SH-SY5Y (cell line): Measurements from ENCODE around the gene NELL2.

ENCODE experiments used
- GATA2 ChIP-seq: IDR thresholded peaks from 2 replicates; pipeline ENCODE4 v1.6.1; 2011; ENCODE audit warnings: mild to moderate bottlenecking, low read depth, low read length
- GATA3 ChIP-seq: IDR thresholded peaks from 2 replicates; pipeline ENCODE4 v1.6.1; 2011; ENCODE audit warnings: low read depth, mild to moderate bottlenecking, low read length, moderate library complexity

- TF ChIP-seq GATA2: no peak
- TF ChIP-seq GATA3: no peak
These were observed 96.3 kb downstream of the NELL2 start for GRCh38 chr12:44779766-44780165.
